ENCODE results near the gene PEF1. TPM values are rescaled to one million over a fixed set of nuclear protein-coding genes. Genes with fewer than 3 reads are reported as not detected.
A peak's percentile ranks its signal among the peaks of the same experiment; 100 is the strongest.

The PEF1 gene
- total and polyA plus RNA-seq, 2 of the 8 experiments (the other 6 are each of a cell fraction or from before 2014, with no cell fraction given), result 35.2 to 69.2 TPM

GRCh38 chr1:31670593-31670964 lies 25.9 kb upstream of the PEF1 start:
- H3K23me2 ChIP-seq (ENCODE audit: low read depth, low read length), result no peaks in the 10 kb centered on the region
- no peaks in the 10 kb centered on the region for H3K79me2 ChIP-seq (ENCODE audit: control insufficient read depth in 1 of 2, insufficient read depth in 2 of 2, low read length in 2 of 2)
- H3K4me3 ChIP-seq (ENCODE audit: extremely low read depth in 1 of 4, insufficient read depth in 2 of 4, low read depth in 3 of 4, low read length in 4 of 4), result no peak overlapping the region
- DNase-seq (ENCODE audit: low read depth in 1 of 2, low spot score in 2 of 2), result no peak
- H2BK15ac ChIP-seq (ENCODE audit: low read length), result no peak overlapping the region
- no peaks in the 10 kb centered on the region for H4K20me1 ChIP-seq (replicated peaks in 1 of 2; ENCODE audit: control insufficient read depth in 1 of 2, insufficient read depth in 2 of 2, low read length in 2 of 2)
- H4K5ac ChIP-seq (ENCODE audit: insufficient read length, low read depth, low read length), result no peak overlapping the region
- POLR2A ChIA-PET (ENCODE audit: partially characterized antibody), result interaction anchor here (1.2 to 1.8 kb wide), 3 partner anchors 16 to 34 kb away, joined by 3 to 6 read pairs (median 4); partner anchors contain the start of gene PEF1
- 97% methylated on average over 6 of the region's 6 CpGs; no CpG with 5 or more reads in 1 of the 2 experiments for WGBS, 2 experiments (ENCODE audit: extremely low coverage in 1 of 2, insufficient coverage in 1 of 2, insufficient read length in 1 of 2, insufficient replicate concordance in 2 of 2, low coverage in 1 of 2, low lambda C conversion rate in 2 of 2, missing lambda C conversion rate in 1 of 2)
- no peak overlapping the region for H2BK20ac ChIP-seq (ENCODE audit: low read length)
- peaks cover 0 to 13% (median 8%) of the 10 kb centered on the region in 4 experiments; a peak in 5 of 7 replicates for H3K4me1 ChIP-seq (replicated peaks in 1 of 4; ENCODE audit: control insufficient read depth in 3 of 4, insufficient read depth in 4 of 4, low read length in 3 of 4)
- H4K91ac ChIP-seq (replicated peaks; ENCODE audit: insufficient read length, low read length), result no peak overlapping the region
- H2BK120ac ChIP-seq (replicated peaks; ENCODE audit: low read depth, low read length), result no peak overlapping the region
- no peak overlapping the region for H4K8ac ChIP-seq (ENCODE audit: extremely low read depth, insufficient read depth, low read length)
- no peak overlapping the region for H2AK5ac ChIP-seq (ENCODE audit: low read depth, low read length)
- no peak overlapping the region for H3K9ac ChIP-seq (replicated peaks in 1 of 4; ENCODE audit: extremely low read depth in 1 of 4, low read depth in 3 of 4, low read length in 3 of 4)
- H3K36me3 ChIP-seq (ENCODE audit: control insufficient read depth in 2 of 4, insufficient read depth in 4 of 4, low read length in 3 of 4), result no peaks in the 10 kb centered on the region
- peak overlapping the region; percentile 14; a peak in 1 of 4 replicates for H3K4me2 ChIP-seq (ENCODE audit: insufficient read depth in 1 of 2, low read depth in 2 of 2, low read length in 2 of 2)
- H2AFZ ChIP-seq (ENCODE audit: low read length), result no peak overlapping the region
- no peak overlapping the region; the same call in 1 of the 2 replicates for H3K18ac ChIP-seq (ENCODE audit: extremely low read depth, low read length)
- H3K14ac ChIP-seq (ENCODE audit: insufficient read length), result no peak overlapping the region
- H3K56ac ChIP-seq (replicated peaks; ENCODE audit: insufficient read length, low read depth, low read length), result no peak overlapping the region
- H3K27ac ChIP-seq (ENCODE audit: low read depth, low read length), result no peak overlapping the region
- H2BK12ac ChIP-seq (ENCODE audit: low read depth, low read length), result 0 out of 2 replicates have a peak overlapping the region, but pooled peaks have one; percentile 42
- H3K27me3 ChIP-seq (replicated peaks in 1 of 4; ENCODE audit: control insufficient read depth in 3 of 4, extremely low read depth in 1 of 4, insufficient read depth in 3 of 4, low read length in 3 of 4), result no peaks in the 10 kb centered on the region
- H3K9me3 ChIP-seq (ENCODE audit: insufficient read depth in 2 of 2, low read depth in 1 of 2, low read length in 1 of 2), result no peaks in the 10 kb centered on the region
- H3K4ac ChIP-seq (replicated peaks; ENCODE audit: insufficient read length, low read depth, low read length), result no peak overlapping the region
- H3K79me1 ChIP-seq (ENCODE audit: low read depth, low read length), result no peaks in the 10 kb centered on the region
- no peak for FAIRE-seq
- CTCF ChIA-PET (ENCODE audit: partially characterized antibody), result interaction anchor here (0.7 to 24.1 kb wide), 15 partner anchors 4 to 119 kb away, joined by 3 to 370 read pairs (median 5); partner anchors contain the start of genes COL16A1 and PEF1
- H3K23ac ChIP-seq (ENCODE audit: insufficient read length), result no peak overlapping the region
- H2BK5ac ChIP-seq (ENCODE audit: low read depth, low read length), result no peak overlapping the region
- TF ChIP-seq SUZ12 (IDR thresholded peaks at IDR 0.05; ENCODE audit: low read length) (no peak), SRF (IDR thresholded peaks at IDR 0.05; ENCODE audit: low read depth, low read length) (no peak), GTF2F1 (IDR thresholded peaks at IDR 0.05; ENCODE audit: borderline replicate concordance, low read depth, low read length) (no peak), ATF2 (IDR thresholded peaks at IDR 0.05; ENCODE audit: low read length) (no peak), CTBP2 (IDR thresholded peaks at IDR 0.05; ENCODE audit: borderline replicate concordance, insufficient read depth, insufficient read length, low read length) (no peak), JUN (IDR thresholded peaks at IDR 0.05; ENCODE audit: low read depth, low read length) (no peak), KDM4A (IDR thresholded peaks at IDR 0.05; ENCODE audit: low read depth, low read length, severe bottlenecking) (no peak), CHD1 (IDR thresholded peaks at IDR 0.05; ENCODE audit: low read depth, low read length) (no peak), SIX5 (IDR thresholded peaks at IDR 0.05; ENCODE audit: low read depth, low read length) (no peak), POLR2A (IDR thresholded peaks at IDR 0.05; ENCODE audit: control extremely low read depth in 1 of 2, low read depth in 2 of 2, low read length in 2 of 2) (no peak), POU5F1 (IDR thresholded peaks at IDR 0.05; ENCODE audit: low read depth, low read length) (no peak), HDAC2 (IDR thresholded peaks at IDR 0.05; ENCODE audit: borderline replicate concordance in 1 of 2, low read depth in 2 of 2, low read length in 2 of 2) (no peak), JUND (IDR thresholded peaks at IDR 0.05; ENCODE audit: low read length) (no peak)
